NCI-H2081 (cell line): ENCODE data around the gene ALG2.

Experiments used
- DNase-seq, 2 experiments: peaks; one replicate each; lab custom pipeline; 2025; lab: John Stamatoyannopoulos, UW

ALG2 gene, protein sequence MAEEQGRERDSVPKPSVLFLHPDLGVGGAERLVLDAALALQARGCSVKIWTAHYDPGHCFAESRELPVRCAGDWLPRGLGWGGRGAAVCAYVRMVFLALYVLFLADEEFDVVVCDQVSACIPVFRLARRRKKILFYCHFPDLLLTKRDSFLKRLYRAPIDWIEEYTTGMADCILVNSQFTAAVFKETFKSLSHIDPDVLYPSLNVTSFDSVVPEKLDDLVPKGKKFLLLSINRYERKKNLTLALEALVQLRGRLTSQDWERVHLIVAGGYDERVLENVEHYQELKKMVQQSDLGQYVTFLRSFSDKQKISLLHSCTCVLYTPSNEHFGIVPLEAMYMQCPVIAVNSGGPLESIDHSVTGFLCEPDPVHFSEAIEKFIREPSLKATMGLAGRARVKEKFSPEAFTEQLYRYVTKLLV

GRCh38 chr9:99221621-99222415, at the start of gene ALG2, which contains the start of gene SEC61B:
TSS of gene ALG2 (minus strand) at chr9:99221942. CDS start at chr9:99221894, 48 bp downstream.
TSS of gene SEC61B (plus strand) at chr9:99222282. CDS start at chr9:99222364, 82 bp downstream.
- peak; percentile 93 for DNase-seq

GRCh38 chr9:99270491-99270890, 48.7 kb upstream of the ALG2 start:
- no peak for DNase-seq

GRCh38 chr9:99269416-99269815, 47.7 kb upstream of the ALG2 start:
- no peak for DNase-seq

GRCh38 chr9:99266255-99267023, 44.7 kb upstream of the ALG2 start:
- DNase-seq: peak; percentile 56 to 61

DNA sequence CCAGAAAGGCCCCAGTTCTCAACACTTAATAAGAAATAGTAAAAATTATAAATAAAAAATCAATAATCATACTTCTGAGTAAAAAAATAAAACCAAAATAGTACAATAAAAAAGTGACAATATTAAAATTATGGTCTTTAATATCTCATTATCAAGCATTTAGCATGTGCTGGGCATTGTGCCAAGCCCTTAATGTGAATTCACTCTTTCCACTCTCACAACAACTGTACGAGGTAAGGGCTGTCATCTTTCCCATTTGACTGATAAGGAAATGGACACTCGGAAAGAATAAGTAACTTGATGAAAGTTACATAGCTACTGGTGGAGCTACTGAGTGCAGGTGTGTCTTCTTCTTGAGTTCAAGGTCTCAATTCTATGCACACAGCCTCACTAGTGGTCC, 43.9 kb upstream of the ALG2 start:
- DNase-seq: no peak

- no peak for DNase-seq
These were observed 42.4 kb upstream of the ALG2 start for GRCh38 chr9:99264070-99264680.

GRCh38 chr9:99262949-99263418, 41.2 kb upstream of the ALG2 start:
- no peak for DNase-seq

DNA sequence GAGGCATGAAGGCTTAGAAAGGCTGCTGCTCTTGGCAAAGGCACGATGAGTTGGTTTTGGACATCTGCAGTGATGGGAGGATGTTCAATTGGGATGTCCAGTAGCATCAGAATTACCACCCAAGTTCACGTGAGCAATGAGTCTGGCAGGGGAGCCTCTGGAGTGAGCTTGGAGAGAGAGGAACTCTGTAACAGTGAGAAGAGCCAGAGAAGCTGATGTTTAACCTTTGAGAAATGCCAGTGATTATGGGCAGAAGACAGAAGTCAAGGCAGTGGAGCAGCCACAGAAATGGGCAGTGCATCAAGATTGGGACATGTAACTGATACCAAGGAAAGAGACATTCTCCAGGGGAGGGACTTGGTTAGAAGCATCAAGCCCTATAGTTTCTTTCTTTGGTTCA, 40.2 kb upstream of the ALG2 start:
- no peak for DNase-seq

DNA sequence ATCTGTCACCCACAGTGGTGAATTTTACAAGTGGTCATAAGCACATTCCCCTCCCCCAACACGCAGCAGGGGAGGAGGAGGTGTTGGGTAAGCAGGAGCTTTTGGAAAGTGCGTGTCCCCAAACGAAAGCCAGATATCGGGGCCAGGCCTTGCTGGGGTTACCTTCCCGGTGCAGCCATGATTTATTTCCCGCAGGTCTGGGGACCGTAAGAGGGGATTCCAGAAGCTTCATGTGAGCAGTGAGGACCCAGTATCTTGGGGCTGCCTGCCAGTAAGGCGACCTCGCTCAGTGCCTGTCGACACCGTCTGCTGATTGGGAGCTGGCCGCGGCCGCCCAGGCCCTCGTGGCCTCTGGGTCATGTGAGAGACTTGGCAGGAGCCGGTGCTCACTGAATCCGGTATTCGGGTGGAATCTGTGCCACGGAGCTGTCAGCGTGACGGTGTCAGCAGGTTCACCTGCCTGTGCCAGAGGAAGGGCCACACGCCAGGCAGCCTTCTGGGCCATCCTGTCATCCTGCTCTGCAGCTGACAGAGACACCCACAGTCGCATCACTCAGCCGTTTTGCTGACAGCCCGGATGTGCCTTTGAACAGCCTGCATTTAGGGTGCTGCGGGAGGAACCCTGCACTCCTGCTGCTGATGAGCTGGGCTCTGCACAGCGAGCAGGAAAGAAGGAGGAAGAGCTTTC, 37.6 kb upstream of the ALG2 start:
- DNase-seq: no peak

GRCh38 chr9:99257723-99258389, 36.1 kb upstream of the ALG2 start:
- no peak for DNase-seq

DNA sequence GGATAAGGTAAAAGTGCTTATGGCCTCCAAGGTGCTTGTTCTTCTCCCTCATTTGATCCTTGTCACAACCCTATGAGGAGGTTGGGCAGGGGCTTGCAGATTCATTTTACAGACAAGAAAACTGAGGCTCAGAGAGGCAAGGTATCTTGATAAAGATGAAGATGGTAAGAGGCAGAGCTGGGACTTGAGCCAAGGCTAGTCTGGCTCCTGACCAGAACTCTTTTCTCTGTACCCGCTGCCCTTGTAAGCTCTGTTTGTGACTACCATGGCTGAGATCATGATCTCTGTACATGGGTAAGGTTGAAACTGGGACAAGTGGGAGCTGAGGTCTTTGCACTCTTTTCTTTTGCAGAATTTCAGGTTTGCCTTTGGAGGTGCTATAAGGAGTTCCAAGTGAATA, 33.9 kb upstream of the ALG2 start:
- DNase-seq: no peak

GRCh38 chr9:99253772-99254431, 32.2 kb upstream of the ALG2 start:
- DNase-seq: no peak

GRCh38 chr9:99253134-99253533, 31.4 kb upstream of the ALG2 start:
- DNase-seq: no peak

DNA sequence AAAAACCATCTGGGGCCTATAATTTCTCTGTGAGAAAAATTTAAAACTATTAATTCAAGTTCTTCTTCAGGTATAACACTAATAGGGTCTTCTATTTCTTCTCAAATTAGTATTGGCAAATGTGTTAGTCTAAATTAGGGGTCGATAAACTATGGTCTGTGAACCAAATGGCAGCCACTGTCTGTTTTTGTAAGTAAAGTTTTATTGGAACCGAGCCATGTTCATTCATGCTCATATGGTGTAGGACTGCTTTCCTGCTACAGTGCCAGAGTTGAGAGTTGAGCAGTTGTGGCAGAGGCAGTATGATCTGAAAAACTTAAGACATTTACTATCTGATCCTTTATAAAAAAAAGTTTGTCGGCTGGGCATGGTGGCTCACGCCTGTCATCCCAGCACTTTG, 29.4 kb upstream of the ALG2 start:
- no peak for DNase-seq

- no peak for DNase-seq
These were observed 27.9 kb upstream of the ALG2 start for GRCh38 chr9:99249619-99250018.

- no peak for DNase-seq
These were observed 22.9 kb upstream of the ALG2 start for GRCh38 chr9:99244344-99245260.

GRCh38 chr9:99241106-99241505, 19.4 kb upstream of the ALG2 start:
- DNase-seq: no peak

DNA sequence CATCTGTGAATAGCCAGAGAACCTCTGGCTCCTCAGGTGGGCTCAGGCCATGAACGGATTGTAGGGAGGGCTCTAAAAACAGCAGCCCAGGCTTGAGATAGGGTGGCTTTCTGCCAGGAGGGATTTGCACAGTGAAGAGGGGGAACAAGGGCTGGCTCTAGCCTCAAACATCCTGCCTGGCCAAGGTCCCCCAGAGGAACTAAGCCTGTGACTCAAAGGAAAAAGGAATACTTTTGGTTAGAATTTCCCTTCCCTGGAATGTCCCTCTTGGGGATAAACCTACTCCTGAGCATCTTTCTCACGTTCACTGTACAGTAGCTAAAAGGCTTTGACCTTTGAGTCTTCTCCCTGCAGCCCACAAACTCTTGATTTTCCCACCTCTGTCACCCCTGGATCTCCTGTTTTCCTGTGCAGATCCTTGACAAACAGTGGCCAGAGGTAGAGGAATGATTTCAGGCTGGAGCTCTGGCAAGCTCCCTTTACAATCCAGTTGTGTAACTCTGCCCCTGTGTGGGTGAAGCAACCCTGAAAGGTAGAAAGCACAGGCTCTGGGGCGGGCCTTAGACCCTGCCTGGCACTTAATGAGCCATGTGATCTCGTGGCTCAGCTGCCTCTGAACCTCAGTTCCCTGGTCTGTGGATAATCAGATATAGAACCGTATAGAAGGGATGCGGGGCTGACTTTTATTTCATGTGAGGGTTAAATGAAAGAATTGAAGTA, 17.8 kb upstream of the ALG2 start:
- no peak for DNase-seq
